ENCODE measurements around the gene IGFBPL1. TPM values are rescaled to one million over a fixed set of nuclear protein-coding genes. Genes with fewer than 3 reads are reported as not detected.

The IGFBPL1 gene
- total and polyA plus RNA-seq, 2 of the 13 experiments (the other 11 are each of a cell fraction or from before 2014, with no cell fraction given) = 0.24 TPM; not detected in 1

- TF ChIP-seq ZBTB39 (CRISPR knock-in tag; IDR thresholded peaks at IDR 0.05) = no peak
- TF ChIP-seq KDM5A (IDR thresholded peaks at IDR 0.05; ENCODE audit: borderline replicate concordance, low read length) = no peak
- no peak for TF ChIP-seq ZBTB37 (CRISPR knock-in tag; IDR thresholded peaks at IDR 0.05)
- TF ChIP-seq ARID5B (CRISPR knock-in tag; IDR thresholded peaks at IDR 0.05) = peak; percentile 25; the same call in 1 of the 2 replicates
- 0 out of 2 replicates have a peak, but pooled peaks have one; percentile 25 for TF ChIP-seq ZNF3 (CRISPR knock-in tag; IDR thresholded peaks at IDR 0.05)
- TF ChIP-seq TCF12 (IDR thresholded peaks at IDR 0.05) = no peak
- no peak for TF ChIP-seq TCF12 (CRISPR knock-in tag; IDR thresholded peaks at IDR 0.05)
- no peak for TF ChIP-seq ZBTB10 (CRISPR knock-in tag; IDR thresholded peaks at IDR 0.05; ENCODE audit: borderline replicate concordance)
- TF ChIP-seq FOXA1 (IDR thresholded peaks at IDR 0.05) = no peak
- TF ChIP-seq FOXA1 (CRISPR knock-in tag; IDR thresholded peaks at IDR 0.05) = no peak
- TF ChIP-seq KDM5B (CRISPR knock-in tag; IDR thresholded peaks at IDR 0.05; ENCODE audit: borderline replicate concordance) = no peak
- no peak for TF ChIP-seq SETDB1 (CRISPR knock-in tag; IDR thresholded peaks at IDR 0.05; ENCODE audit: borderline replicate concordance)
- TF ChIP-seq MTA1 (CRISPR knock-in tag; IDR thresholded peaks at IDR 0.05; ENCODE audit: borderline replicate concordance) = no peak
- no peak for TF ChIP-seq ZBTB42 (CRISPR knock-in tag; IDR thresholded peaks at IDR 0.05)
- 0 out of 2 replicates have a peak, but pooled peaks have one; percentile 34 for TF ChIP-seq MIER2 (CRISPR knock-in tag; IDR thresholded peaks at IDR 0.05)
- no peak for TF ChIP-seq ZBTB25 (CRISPR knock-in tag; IDR thresholded peaks at IDR 0.05)
- no peak for TF ChIP-seq ZNF503 (CRISPR knock-in tag; IDR thresholded peaks at IDR 0.05)
- no peak for TF ChIP-seq ZNF136 (CRISPR knock-in tag; IDR thresholded peaks at IDR 0.05; ENCODE audit: low read depth)
Observed at GRCh38 chr9:38359297-38359653, 65.0 kb downstream of the IGFBPL1 start (continued).

All from HepG2 (cell line).